Calu3 (cell line): ENCODE data around the gene ATP6V0A1. TPM values are rescaled to one million over a fixed set of nuclear protein-coding genes. Genes with fewer than 3 reads are reported as not detected.
"Not testable (repeated sequence)": the region's sequence is repeated elsewhere in the genome, so short reads cannot be mapped to it uniquely, and the experiment has no call there.

Experiments used
- BruUV-seq: library from RNA; stranded (reverse); fragments of 400-500 nt; replicated peaks from 2 replicates; lab custom pipeline; 2021; lab: Mats Ljungman, UMichigan
- CTCF ChIA-PET: fragments of 300-600 bp; sonication (Branson Sonifier 250); formaldehyde crosslinking; loops from one replicate; lab custom pipeline; 2022; ENCODE audit warnings: antibody characterized with exemption; lab: Charles Lee
- DNase-seq: peaks from one replicate; pipeline ENCODE4 v3.0.0; 2022
- H3K27ac Mint-ChIP-seq: one replicate; pipeline ENCODE4 v1.8.0; 2022; ENCODE audit warnings: mixed read lengths; ENCODE audit not compliant: unreplicated experiment
- H3K27me3 Mint-ChIP-seq: one replicate; pipeline ENCODE4 v1.8.0; 2022; ENCODE audit warnings: mixed read lengths; ENCODE audit not compliant: unreplicated experiment
- H3K36me3 Mint-ChIP-seq: one replicate; pipeline ENCODE4 v1.8.0; 2022; ENCODE audit warnings: mild to moderate bottlenecking, moderate library complexity, mixed read lengths; ENCODE audit not compliant: insufficient read depth, unreplicated experiment
- H3K4me1 Mint-ChIP-seq: one replicate; pipeline ENCODE4 v1.8.0; 2022; ENCODE audit warnings: mild to moderate bottlenecking, low read depth, mixed read lengths; ENCODE audit not compliant: unreplicated experiment
- H3K4me3 Mint-ChIP-seq: one replicate; pipeline ENCODE4 v1.8.0; 2022; ENCODE audit warnings: mild to moderate bottlenecking, low read depth, moderate library complexity, mixed read lengths; ENCODE audit not compliant: unreplicated experiment
- H3K9me3 Mint-ChIP-seq: one replicate; pipeline ENCODE4 v1.8.0; 2022; ENCODE audit warnings: low read depth, mixed read lengths; ENCODE audit not compliant: unreplicated experiment
- intact Hi-C: fragments of 100-400 bp; cut with micrococcal nuclease; formaldehyde crosslinking; loops from one replicate; pipeline ENCODE4 v1.10.0; 2022; ENCODE audit not compliant: unreplicated experiment
- total RNA-seq: library from RNA; stranded (reverse); gene quantifications from 2 replicates; pipeline ENCODE4 v1.2.3, GENCODE V29; 2022
- TF ChIP-seq, protein P1 (sequence below): fragments of 200-600 bp; IDR thresholded peaks from one replicate; pipeline ENCODE4 v1.8.0; 2022; ENCODE audit warnings: antibody characterized with exemption; ENCODE audit not compliant: unreplicated experiment

ATP6V0A1 gene
- total RNA-seq, 1 experiment from 2014 or later = 141 TPM

DNA sequence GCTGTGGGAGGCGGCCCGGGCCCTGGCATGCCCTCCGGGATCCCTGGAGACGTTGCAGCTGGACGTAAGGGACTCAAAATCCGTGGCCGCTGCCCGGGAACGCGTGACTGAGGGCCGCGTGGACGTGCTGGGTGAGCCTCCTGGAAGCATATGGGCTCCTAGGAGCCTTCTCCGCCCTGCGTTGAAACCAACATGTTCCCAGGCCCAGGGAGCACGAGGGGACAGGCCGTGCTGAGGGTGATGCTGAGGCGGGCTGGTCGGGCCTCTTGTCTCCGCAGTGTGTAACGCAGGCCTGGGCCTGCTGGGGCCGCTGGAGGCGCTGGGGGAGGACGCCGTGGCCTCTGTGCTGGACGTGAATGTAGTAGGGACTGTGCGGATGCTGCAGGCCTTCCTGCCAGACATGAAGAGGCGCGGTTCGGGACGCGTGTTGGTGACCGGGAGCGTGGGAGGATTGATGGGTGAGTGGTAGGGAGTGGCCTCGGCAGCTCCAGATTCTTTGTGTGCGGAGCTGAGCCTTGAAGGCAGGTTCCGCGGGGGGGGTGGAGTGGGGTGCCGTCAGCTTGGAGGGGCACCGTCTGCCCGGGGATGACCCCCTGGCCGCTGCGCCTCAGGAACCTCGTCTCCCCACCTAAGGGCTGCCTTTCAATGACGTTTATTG lies 94.6 kb downstream of the ATP6V0A1 start:
- Mint-ChIP-seq H3K36me3 (peaks cover 42% of the 10 kb centered on the region), H3K27me3 (no peaks in the 10 kb centered on the region), H3K4me1 (peaks cover 26% of the 10 kb centered on the region), H3K9me3 (no peaks in the 10 kb centered on the region), H3K4me3 (peak overlapping the region; percentile 92), H3K27ac (no peak overlapping the region)
- TF ChIP-seq, protein P1, sequence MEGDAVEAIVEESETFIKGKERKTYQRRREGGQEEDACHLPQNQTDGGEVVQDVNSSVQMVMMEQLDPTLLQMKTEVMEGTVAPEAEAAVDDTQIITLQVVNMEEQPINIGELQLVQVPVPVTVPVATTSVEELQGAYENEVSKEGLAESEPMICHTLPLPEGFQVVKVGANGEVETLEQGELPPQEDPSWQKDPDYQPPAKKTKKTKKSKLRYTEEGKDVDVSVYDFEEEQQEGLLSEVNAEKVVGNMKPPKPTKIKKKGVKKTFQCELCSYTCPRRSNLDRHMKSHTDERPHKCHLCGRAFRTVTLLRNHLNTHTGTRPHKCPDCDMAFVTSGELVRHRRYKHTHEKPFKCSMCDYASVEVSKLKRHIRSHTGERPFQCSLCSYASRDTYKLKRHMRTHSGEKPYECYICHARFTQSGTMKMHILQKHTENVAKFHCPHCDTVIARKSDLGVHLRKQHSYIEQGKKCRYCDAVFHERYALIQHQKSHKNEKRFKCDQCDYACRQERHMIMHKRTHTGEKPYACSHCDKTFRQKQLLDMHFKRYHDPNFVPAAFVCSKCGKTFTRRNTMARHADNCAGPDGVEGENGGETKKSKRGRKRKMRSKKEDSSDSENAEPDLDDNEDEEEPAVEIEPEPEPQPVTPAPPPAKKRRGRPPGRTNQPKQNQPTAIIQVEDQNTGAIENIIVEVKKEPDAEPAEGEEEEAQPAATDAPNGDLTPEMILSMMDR = no peak
- DNase-seq = no peak
- BruUV-seq = no TSS peak
- CTCF ChIA-PET = interaction anchor here (0.8 kb wide), 1 partner anchor 14 kb away, joined by 3 read pairs; no protein-coding TSS in a partner anchor
- intact Hi-C loops = no loop called here

DNA sequence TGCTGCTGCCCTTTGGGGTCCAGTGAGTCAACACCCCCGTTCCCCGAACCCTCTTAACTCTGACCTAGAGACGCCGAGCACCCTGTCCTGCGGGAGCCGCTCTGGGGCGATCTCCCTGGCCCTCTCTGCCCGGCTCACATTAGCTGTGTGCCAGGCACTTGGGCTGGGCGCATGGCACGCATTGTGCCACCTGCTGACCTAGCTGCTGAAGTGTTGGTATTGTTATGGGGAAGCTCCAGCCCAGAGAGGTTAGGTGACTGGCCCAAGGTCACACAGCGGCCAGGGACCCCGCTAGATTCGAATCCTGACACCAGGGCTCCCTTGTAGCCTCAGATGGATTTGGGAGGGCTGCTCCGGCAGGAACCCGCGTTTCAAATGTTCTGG lies 95.2 kb downstream of the ATP6V0A1 start:
- TF ChIP-seq, protein P1 = no peak
- H3K4me3 Mint-ChIP-seq = peak overlapping the region; percentile 92
- intact Hi-C loops = no loop called here
- no TSS peak for BruUV-seq
- CTCF ChIA-PET = interaction anchor here (0.8 to 1.8 kb wide), 4 partner anchors 12 to 25 kb away, joined by 3 to 5 read pairs (median 4); no protein-coding TSS in a partner anchor
- no peaks in the 10 kb centered on the region for H3K9me3 Mint-ChIP-seq
- peaks cover 41% of the 10 kb centered on the region for H3K36me3 Mint-ChIP-seq
- H3K4me1 Mint-ChIP-seq = peaks cover 22% of the 10 kb centered on the region
- H3K27ac Mint-ChIP-seq = peak overlapping the region; percentile 83
- no peaks in the 10 kb centered on the region for H3K27me3 Mint-ChIP-seq
- no peak for DNase-seq

DNA sequence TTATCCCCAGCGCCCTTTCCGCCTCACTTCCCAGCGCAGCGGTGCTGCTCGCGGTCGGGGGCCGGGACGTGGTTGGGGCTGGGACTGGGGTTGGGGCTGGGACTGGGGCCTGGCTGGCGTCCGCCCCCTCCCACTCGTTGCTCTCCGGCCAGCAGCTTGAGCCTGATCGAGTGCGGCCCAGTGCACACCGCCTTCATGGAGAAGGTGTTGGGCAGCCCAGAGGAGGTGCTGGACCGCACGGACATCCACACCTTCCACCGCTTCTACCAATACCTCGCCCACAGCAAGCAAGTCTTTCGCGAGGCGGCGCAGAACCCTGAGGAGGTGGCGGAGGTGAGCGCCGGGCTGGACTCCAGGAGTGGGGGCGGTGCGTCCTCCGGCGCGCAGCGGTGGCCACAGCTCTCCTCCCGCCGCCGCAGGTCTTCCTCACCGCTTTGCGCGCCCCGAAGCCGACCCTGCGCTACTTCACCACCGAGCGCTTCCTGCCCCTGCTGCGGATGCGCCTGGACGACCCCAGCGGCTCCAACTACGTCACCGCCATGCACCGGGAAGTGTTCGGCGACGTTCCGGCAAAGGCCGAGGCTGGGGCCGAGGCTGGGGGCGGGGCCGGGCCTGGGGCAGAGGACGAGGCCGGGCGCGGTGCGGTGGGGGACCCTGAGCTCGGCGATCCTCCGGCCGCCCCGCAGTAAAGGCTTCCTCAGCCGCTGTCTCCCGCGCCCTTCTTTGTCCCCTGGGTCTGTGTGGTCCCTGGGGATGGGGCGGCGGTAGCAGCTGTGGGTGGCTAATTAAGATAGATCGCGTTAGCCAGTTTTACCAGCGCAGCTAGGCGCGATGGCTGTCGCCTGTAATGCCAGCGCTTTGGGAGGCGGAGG lies 95.8 kb downstream of the ATP6V0A1 start:
- Mint-ChIP-seq H3K27ac (peak overlapping the region; percentile 83), H3K4me1 (peaks cover 15% of the 10 kb centered on the region), H3K27me3 (no peaks in the 10 kb centered on the region)

DNA sequence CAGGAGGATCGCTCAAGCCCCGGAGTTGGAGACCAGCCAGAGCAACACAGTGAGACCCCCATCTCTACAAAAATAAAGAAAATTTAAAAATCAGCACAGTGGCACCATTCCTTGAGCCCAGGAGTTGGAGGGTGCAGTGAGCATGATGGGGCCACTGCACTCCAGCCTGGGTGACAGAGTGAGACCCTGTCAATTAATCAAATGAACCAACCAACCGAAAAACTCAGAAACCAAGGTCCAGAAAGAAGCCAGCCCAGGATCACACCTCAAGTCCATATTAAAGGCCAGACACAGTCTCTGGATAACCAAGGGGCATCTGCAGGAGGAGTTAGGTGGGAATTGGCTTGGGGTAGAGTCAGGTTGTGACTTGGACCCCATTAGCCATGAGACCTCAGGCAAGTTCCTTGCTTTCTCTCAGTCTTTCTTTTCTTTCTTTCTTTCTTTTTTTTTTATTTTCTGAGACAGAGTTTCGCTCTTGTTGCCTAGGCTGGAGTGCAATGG lies 96.5 kb downstream of the ATP6V0A1 start:
- Mint-ChIP-seq H3K4me3 (peak overlapping the region; percentile 92), H3K4me1 (peaks cover 14% of the 10 kb centered on the region), H3K27me3 (no peaks in the 10 kb centered on the region), H3K36me3 (peaks cover 41% of the 10 kb centered on the region), H3K9me3 (no peaks in the 10 kb centered on the region), H3K27ac (peak overlapping the region; percentile 83)
- TF ChIP-seq, protein P1 = no peak
- no peak for DNase-seq
- TSS peak; percentile 92 for BruUV-seq
- CTCF ChIA-PET = interaction anchor here (0.6 to 1.8 kb wide), 6 partner anchors 13 to 208 kb away, joined by 3 to 5 read pairs (median 4); no protein-coding TSS in a partner anchor
- intact Hi-C loops = no loop called here

More for the DNA sequence above, 95.8 kb downstream of the ATP6V0A1 start:
- Mint-ChIP-seq H3K9me3 (no peaks in the 10 kb centered on the region), H3K4me3 (peak overlapping the region; percentile 92), H3K36me3 (peaks cover 41% of the 10 kb centered on the region)
- CTCF ChIA-PET = interaction anchor here (0.5 to 1.8 kb wide), 7 partner anchors 13 to 209 kb away, joined by 3 to 5 read pairs (median 4); no protein-coding TSS in a partner anchor
- peak; percentile 95 for DNase-seq
- intact Hi-C loops = no loop called here
- BruUV-seq = TSS peak; percentile 46
- TF ChIP-seq, protein P1 = no peak

DNA sequence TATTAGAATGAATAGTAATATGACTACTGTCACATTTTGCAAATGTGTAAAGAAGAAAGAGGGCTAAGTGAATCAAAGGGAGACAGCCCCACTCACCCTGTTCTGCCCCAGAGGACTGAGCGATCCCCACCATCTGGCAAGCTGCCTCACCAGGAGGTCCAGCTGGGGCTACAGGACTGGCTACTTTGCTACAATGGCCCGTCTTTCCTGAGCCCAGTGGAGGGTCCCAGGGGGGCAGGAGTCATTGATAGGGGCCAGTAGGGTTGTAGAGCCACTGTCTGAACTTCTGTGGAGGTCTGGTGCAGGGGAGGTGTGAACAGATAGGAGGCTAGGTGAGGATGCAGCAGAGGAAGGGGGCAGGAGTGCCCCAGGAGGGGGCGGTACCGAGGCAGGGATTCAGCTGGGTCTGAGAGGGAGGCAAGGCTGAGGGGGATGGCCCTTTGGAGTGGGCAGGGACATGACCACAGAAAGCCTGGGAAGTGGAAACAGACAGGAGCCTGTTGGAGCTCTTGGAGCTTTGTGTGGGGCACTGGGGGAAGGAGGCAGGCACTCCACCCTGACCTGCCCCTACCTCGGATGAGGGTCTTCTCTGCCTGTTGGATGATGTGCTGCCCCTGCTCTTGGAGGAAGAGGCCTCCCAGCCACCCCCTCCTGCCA lies 97.4 kb downstream of the ATP6V0A1 start:
- H3K4me3 Mint-ChIP-seq = peak overlapping the region; percentile 92
- H3K27ac Mint-ChIP-seq, H3K9me3 Mint-ChIP-seq, H3K27me3 Mint-ChIP-seq, BruUV-seq, intact Hi-C loops: not testable (repeated sequence)
- peaks cover 14% of the 10 kb centered on the region for H3K4me1 Mint-ChIP-seq
- H3K36me3 Mint-ChIP-seq = peaks cover 50% of the 10 kb centered on the region
- peak; percentile 32 for DNase-seq
- CTCF ChIA-PET = interaction anchor here (0.7 kb wide), 1 partner anchor 19 kb away, joined by 3 read pairs; no protein-coding TSS in a partner anchor
